SK-N-SH treated with all-trans-retinoic acid at 6 μM for 48 hours (cell line): Measurements from ENCODE around the gene GRAP2.

Experiments
- ATAC-seq: fragments of 200-7000 bp; cut with Tn5 transposase; 3 replicates; pipeline ENCODE4 v1.9.1; 2020; ENCODE audit warnings: mild to moderate bottlenecking, moderate library complexity
- ARNTL ChIP-seq: fragments of 450-650 bp; formaldehyde crosslinking; IDR thresholded peaks from 2 replicates; pipeline ENCODE4 v1.5.0; 2020; ENCODE audit warnings: low read depth, mild to moderate bottlenecking, moderate library complexity, borderline replicate concordance
- BACH2 ChIP-seq: fragments of 250-450 bp; sonication (Bioruptor Pico); IDR thresholded peaks from 2 replicates; pipeline ENCODE4 v1.9.0; 2021; ENCODE audit warnings: mild to moderate bottlenecking, borderline replicate concordance
- CREB5 ChIP-seq: fragments of 250-450 bp; sonication (Bioruptor Pico); IDR thresholded peaks from 2 replicates; pipeline ENCODE4 v1.5.1; 2020; ENCODE audit warnings: low read depth, mild to moderate bottlenecking, moderate library complexity
- CSDC2 ChIP-seq: fragments of 250-450 bp; sonication (Bioruptor Pico); IDR thresholded peaks from 2 replicates; pipeline ENCODE4 v1.5.0; 2020; ENCODE audit warnings: mild to moderate bottlenecking, moderate library complexity
- CSRNP3 ChIP-seq: fragments of 250-450 bp; sonication (Bioruptor Pico); IDR thresholded peaks from 2 replicates; pipeline ENCODE4 v1.5.1; 2021; ENCODE audit warnings: mild to moderate bottlenecking, moderate library complexity
- GLIS3 ChIP-seq: fragments of 250-450 bp; sonication (Bioruptor Pico); IDR thresholded peaks from 2 replicates; pipeline ENCODE4 v1.5.0; 2020; ENCODE audit warnings: mild to moderate bottlenecking, moderate library complexity
- ISL1 ChIP-seq: fragments of 250-450 bp; sonication (Bioruptor Pico); IDR thresholded peaks from 2 replicates; pipeline ENCODE4 v2.1.2; 2022; ENCODE audit warnings: mild to moderate bottlenecking, moderate library complexity
- OSR1 ChIP-seq: fragments of 250-450 bp; sonication (Bioruptor Pico); IDR thresholded peaks from 2 replicates; pipeline ENCODE4 v1.8.0; 2022; ENCODE audit warnings: moderate library complexity, mild to moderate bottlenecking, inconsistent platforms
- PATZ1 ChIP-seq: fragments of 250-450 bp; sonication (Bioruptor Pico); IDR thresholded peaks from 2 replicates; pipeline ENCODE4 v1.8.0; 2020; ENCODE audit warnings: mild to moderate bottlenecking, moderate library complexity, borderline replicate concordance
- POU6F1 ChIP-seq: fragments of 250-450 bp; sonication (Bioruptor Pico); IDR thresholded peaks from 2 replicates; pipeline ENCODE4 v1.8.0; 2021; ENCODE audit warnings: low read depth, mild to moderate bottlenecking, moderate library complexity, borderline replicate concordance
- PPARA ChIP-seq: fragments of 250-450 bp; sonication (Bioruptor Pico); IDR thresholded peaks from 2 replicates; pipeline ENCODE4 v1.5.0; 2020; ENCODE audit warnings: mild to moderate bottlenecking, borderline replicate concordance
- RARB ChIP-seq: fragments of 250-450 bp; sonication (Bioruptor Pico); IDR thresholded peaks from 2 replicates; pipeline ENCODE4 v1.8.0; 2021; ENCODE audit warnings: mild to moderate bottlenecking, moderate library complexity
- SNAI2 ChIP-seq: fragments of 250-450 bp; sonication (Bioruptor Pico); IDR thresholded peaks from 2 replicates; pipeline ENCODE4 v1.5.0; 2020; ENCODE audit warnings: mild to moderate bottlenecking, moderate library complexity
- TCF4 ChIP-seq: fragments of 250-450 bp; sonication (Bioruptor Pico); IDR thresholded peaks from 2 replicates; pipeline ENCODE4 v1.8.0; 2021; ENCODE audit warnings: mild to moderate bottlenecking, moderate library complexity, borderline replicate concordance
- TOX ChIP-seq: fragments of 250-450 bp; sonication (Bioruptor Pico); IDR thresholded peaks from 2 replicates; pipeline ENCODE4 v1.8.0; 2021; ENCODE audit warnings: mild to moderate bottlenecking, moderate library complexity, borderline replicate concordance
- TSHZ2 ChIP-seq: fragments of 250-450 bp; sonication (Bioruptor Pico); IDR thresholded peaks from 2 replicates; pipeline ENCODE4 v1.5.0; 2020; ENCODE audit warnings: mild to moderate bottlenecking, moderate library complexity
- ZFP30 ChIP-seq: fragments of 450-650 bp; formaldehyde crosslinking; IDR thresholded peaks from 2 replicates; pipeline ENCODE4 v1.5.0; 2022; ENCODE audit warnings: mild to moderate bottlenecking, moderate library complexity

The GRAP2 gene

GRCh38 chr22:39997421-39997820 is 96.5 kb downstream of the GRAP2 start:
- TF ChIP-seq BACH2 (no peak), TOX (CRISPR knock-in tag) (no peak), PATZ1 (no peak)
- TF ChIP-seq, all 23 proteins: peak for 0
- ATAC-seq: no peak

- ATAC-seq: no peak
- TF ChIP-seq PPARA (CRISPR knock-in tag): no peak
- no peak for TF ChIP-seq RARB (CRISPR knock-in tag)
- TF ChIP-seq PATZ1: no peak
- no peak for TF ChIP-seq ARNTL (CRISPR knock-in tag)
- no peak for TF ChIP-seq POU6F1 (CRISPR knock-in tag)
- TF ChIP-seq CSRNP3 (CRISPR knock-in tag): no peak
- TF ChIP-seq CSDC2 (CRISPR knock-in tag): no peak
- TF ChIP-seq GLIS3: no peak
- TF ChIP-seq, all 23 proteins: peak for 0
These were observed 97.2 kb downstream of the GRAP2 start for GRCh38 chr22:39997939-39998726.

- TF ChIP-seq ZFP30 (CRISPR knock-in tag) (no peak), GLIS3 (no peak), SNAI2 (no peak), TOX (CRISPR knock-in tag) (no peak), ISL1 (CRISPR knock-in tag) (no peak), OSR1 (no peak), ARNTL (CRISPR knock-in tag) (no peak), TCF4 (CRISPR knock-in tag) (no peak), POU6F1 (CRISPR knock-in tag) (no peak), BACH2 (no peak), CSDC2 (CRISPR knock-in tag) (no peak), PATZ1 (no peak), TSHZ2 (CRISPR knock-in tag) (no peak), CREB5 (no peak)
- ATAC-seq: no peak
These were observed 98.4 kb downstream of the GRAP2 start for GRCh38 chr22:39999144-39999757.
